Vagina (tissue), 2 donors: ENCODE results near the gene GPR26. TPM values are rescaled to one million over a fixed set of nuclear protein-coding genes. Genes with fewer than 3 reads are reported as not detected.

Source experiments
- DNase-seq, 2 donors: peaks; one replicate each; pipeline ENCODE4 v3.0.0-alpha.2; 2017; ENCODE audit errors: extremely low spot score in 2 of 2
- H3K27ac ChIP-seq: fragments of 200-600 bp; sonication (generic); one replicate; pipeline ENCODE4 v1.5.1; 2019
- H3K27me3 ChIP-seq: fragments of 200-600 bp; sonication (generic); one replicate; pipeline ENCODE4 v1.5.1; 2019
- H3K36me3 ChIP-seq, 2 donors: fragments of 200-600 bp; sonication (generic); one replicate each; pipeline ENCODE4 v1.5.1; 2017 to 2019
- H3K4me1 ChIP-seq: fragments of 200-600 bp; sonication (generic); one replicate; pipeline ENCODE4 v1.5.1; 2019
- H3K4me3 ChIP-seq, 2 donors: fragments of 200-600 bp; sonication (generic); 1 replicate in 1 of 2; 2 replicates in 1 of 2; pipeline ENCODE4 v1.5.1; 2016 to 2019
- H3K9me3 ChIP-seq: fragments of 200-600 bp; sonication (generic); one replicate; pipeline ENCODE4 v1.5.1; 2019
- POLR2A ChIP-seq, 2 donors: fragments of 450-650 bp; IDR thresholded peaks; one replicate each; pipeline ENCODE4 v1.6.1; 2017; ENCODE audit warnings: antibody characterized with exemption in 2 of 2, mild to moderate bottlenecking in 2 of 2, moderate library complexity in 2 of 2
- POLR2AphosphoS5 ChIP-seq, 2 donors: sonication (generic); formaldehyde crosslinking; IDR thresholded peaks; one replicate each; pipeline ENCODE4 v1.9.0; 2017; ENCODE audit warnings: antibody characterized with exemption in 2 of 2, mild to moderate bottlenecking in 2 of 2, low read depth in 1 of 2; ENCODE audit not compliant: insufficient read depth in 1 of 2
- intact Hi-C: fragments of 100-400 bp; cut with DNase I; formaldehyde crosslinking; loops from one replicate; pipeline ENCODE4 v1.15.1; 2023
- total RNA-seq: library from RNA; depleted of rRNA; stranded (reverse); fragments of >200 nt; gene quantifications from one replicate; pipeline ENCODE4 v1.2.3, GENCODE V29; 2016
- TF ChIP-seq, protein P1 (sequence below), 3 experiments: fragments of 450-650 bp in 2 of 3; fragments of 200-600 bp in 1 of 3; sonication (generic) in 1 of 3; IDR thresholded peaks; one replicate each; pipeline ENCODE4 v1.5.1; 2017 to 2019; ENCODE audit warnings: antibody characterized with exemption in 3 of 3, mild to moderate bottlenecking in 2 of 3, moderate library complexity in 2 of 3

Gene GPR26
- total RNA-seq, 1 donor from 2014 or later = not detected

DNA sequence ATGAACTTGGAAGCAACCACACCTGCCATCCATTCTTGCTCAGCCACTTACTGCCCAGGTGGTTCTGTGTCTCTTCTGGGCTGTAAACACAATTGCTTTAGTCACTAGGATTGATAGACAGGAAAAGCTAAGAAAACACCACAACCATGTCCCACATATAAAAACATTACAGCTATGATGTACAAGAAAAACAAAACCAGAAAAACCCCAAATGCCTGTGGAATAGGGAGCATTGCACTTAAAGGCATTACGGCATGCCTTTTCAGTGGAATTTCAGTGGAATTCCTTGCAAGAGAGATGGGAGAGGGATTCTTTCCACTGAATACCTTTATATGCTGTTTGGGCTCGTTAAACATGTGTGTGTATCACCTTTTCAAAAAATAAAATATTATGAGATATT is 44.2 kb upstream of the GPR26 start:
- TF ChIP-seq POLR2AphosphoS5 (IDR thresholded peaks at IDR 0.05; ENCODE audit: insufficient read depth in 1 of 2, low read depth in 1 of 2) (no peak), POLR2A (IDR thresholded peaks at IDR 0.05) (no peak)
- TF ChIP-seq, protein P1, sequence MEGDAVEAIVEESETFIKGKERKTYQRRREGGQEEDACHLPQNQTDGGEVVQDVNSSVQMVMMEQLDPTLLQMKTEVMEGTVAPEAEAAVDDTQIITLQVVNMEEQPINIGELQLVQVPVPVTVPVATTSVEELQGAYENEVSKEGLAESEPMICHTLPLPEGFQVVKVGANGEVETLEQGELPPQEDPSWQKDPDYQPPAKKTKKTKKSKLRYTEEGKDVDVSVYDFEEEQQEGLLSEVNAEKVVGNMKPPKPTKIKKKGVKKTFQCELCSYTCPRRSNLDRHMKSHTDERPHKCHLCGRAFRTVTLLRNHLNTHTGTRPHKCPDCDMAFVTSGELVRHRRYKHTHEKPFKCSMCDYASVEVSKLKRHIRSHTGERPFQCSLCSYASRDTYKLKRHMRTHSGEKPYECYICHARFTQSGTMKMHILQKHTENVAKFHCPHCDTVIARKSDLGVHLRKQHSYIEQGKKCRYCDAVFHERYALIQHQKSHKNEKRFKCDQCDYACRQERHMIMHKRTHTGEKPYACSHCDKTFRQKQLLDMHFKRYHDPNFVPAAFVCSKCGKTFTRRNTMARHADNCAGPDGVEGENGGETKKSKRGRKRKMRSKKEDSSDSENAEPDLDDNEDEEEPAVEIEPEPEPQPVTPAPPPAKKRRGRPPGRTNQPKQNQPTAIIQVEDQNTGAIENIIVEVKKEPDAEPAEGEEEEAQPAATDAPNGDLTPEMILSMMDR (IDR thresholded peaks at IDR 0.05) = no peak
- no peaks in the 10 kb centered on the region for H3K36me3 ChIP-seq
- intact Hi-C loops = no loop called here
- no peak overlapping the region for H3K4me3 ChIP-seq
- DNase-seq = peak in 1 of 2 donors; percentile 8
- H3K4me1 ChIP-seq = no peaks in the 10 kb centered on the region
- no peaks in the 10 kb centered on the region for H3K27me3 ChIP-seq
- H3K27ac ChIP-seq = no peak overlapping the region
- H3K9me3 ChIP-seq = no peaks in the 10 kb centered on the region

DNA sequence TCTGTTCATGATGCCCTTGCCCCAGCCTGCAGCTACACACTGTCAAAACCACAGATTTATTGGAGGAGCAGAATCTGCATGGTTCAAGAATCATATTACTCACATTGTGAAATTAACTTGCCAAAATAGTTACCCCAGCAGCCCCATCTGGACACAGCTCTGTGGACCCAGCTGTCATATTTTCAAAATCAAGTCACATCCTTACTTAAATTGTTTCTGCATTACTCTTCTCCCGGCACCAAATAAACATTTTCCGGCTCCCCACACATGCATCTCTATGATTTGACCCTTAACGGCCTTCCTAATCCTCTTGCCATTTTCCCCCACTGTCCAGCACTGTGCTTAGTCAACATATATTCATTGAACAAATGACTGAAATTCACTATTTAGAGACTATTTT is 43.8 kb upstream of the GPR26 start:
- H3K27me3 ChIP-seq = no peaks in the 10 kb centered on the region
- no peaks in the 10 kb centered on the region for H3K9me3 ChIP-seq
- intact Hi-C loops = no loop called here
- H3K27ac ChIP-seq = no peak overlapping the region
- no peaks in the 10 kb centered on the region for H3K36me3 ChIP-seq
- no peaks in the 10 kb centered on the region for H3K4me1 ChIP-seq
- peak in 1 of 2 donors; percentile 8 for DNase-seq
- TF ChIP-seq, protein P1 (IDR thresholded peaks at IDR 0.05) = no peak
- H3K4me3 ChIP-seq = no peak overlapping the region

- intact Hi-C loops = no loop called here
- H3K27me3 ChIP-seq = no peaks in the 10 kb centered on the region
- H3K4me3 ChIP-seq = no peak overlapping the region
- no peaks in the 10 kb centered on the region for H3K9me3 ChIP-seq
- H3K36me3 ChIP-seq = no peaks in the 10 kb centered on the region
- H3K27ac ChIP-seq = no peak overlapping the region
- DNase-seq = peak in 1 of 2 donors; percentile 69
- no peaks in the 10 kb centered on the region for H3K4me1 ChIP-seq
- no peak for TF ChIP-seq POLR2A (IDR thresholded peaks at IDR 0.05)
- TF ChIP-seq POLR2AphosphoS5 (IDR thresholded peaks at IDR 0.05; ENCODE audit: insufficient read depth in 1 of 2, low read depth in 1 of 2) = no peak
- TF ChIP-seq, protein P1 (IDR thresholded peaks at IDR 0.05) = no peak
Measured at GRCh38 chr10:123624086-123624485, 42.1 kb upstream of the GPR26 start.

DNA sequence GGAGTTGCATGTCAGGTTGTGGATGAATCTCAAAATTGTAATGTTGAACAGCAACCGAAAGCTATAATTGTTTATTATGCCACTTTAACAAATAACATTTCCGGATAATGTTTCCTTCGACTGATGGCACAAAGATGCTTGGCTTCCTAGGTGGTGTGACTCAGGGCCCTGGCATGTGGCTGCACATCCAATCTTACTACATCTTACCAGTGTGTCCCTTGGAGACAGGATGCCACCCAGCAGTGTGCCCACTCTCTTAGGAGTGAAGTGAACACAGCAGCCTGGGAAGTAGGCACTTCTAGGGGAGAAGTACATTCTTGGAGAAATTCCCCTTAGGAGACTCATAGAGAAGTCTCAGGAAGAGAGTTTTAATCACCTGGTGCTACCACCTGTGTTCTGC is 33.0 kb upstream of the GPR26 start:
- Histone ChIP-seq H3K36me3 (no peaks in the 10 kb centered on the region), H3K27me3 (no peaks in the 10 kb centered on the region), H3K4me3 (no peak overlapping the region), H3K9me3 (no peaks in the 10 kb centered on the region), H3K27ac (no peak overlapping the region), H3K4me1 (no peaks in the 10 kb centered on the region)
- intact Hi-C loops = no loop called here
- TF ChIP-seq POLR2A (IDR thresholded peaks at IDR 0.05) (no peak), POLR2AphosphoS5 (IDR thresholded peaks at IDR 0.05; ENCODE audit: insufficient read depth in 1 of 2, low read depth in 1 of 2) (no peak)
- TF ChIP-seq, protein P1 (IDR thresholded peaks at IDR 0.05) = no peak
- DNase-seq = peak; percentile 16 to 49

DNA sequence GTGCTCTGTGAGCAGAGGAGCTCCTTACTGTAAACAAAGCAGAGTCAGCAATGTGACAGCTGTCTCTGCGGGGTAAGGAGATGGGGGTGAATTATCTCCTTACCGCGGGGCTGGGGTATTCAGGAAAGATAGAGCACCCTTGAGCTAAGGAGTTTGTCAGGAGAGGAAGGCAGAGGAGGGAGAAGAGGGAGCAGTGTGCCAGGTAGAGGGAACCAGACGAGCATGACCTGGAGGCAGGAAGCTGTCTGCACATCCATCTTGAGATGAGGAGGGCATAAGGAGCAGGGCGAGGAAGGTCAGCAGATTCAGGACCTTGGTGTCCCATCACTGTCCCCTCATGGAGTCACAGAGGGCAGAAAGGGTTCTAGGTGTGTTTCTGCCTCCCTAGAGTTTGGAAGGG is 32.5 kb upstream of the GPR26 start:
- TF ChIP-seq POLR2AphosphoS5 (IDR thresholded peaks at IDR 0.05; ENCODE audit: insufficient read depth in 1 of 2, low read depth in 1 of 2) (no peak), POLR2A (IDR thresholded peaks at IDR 0.05) (no peak)
- TF ChIP-seq, protein P1 (IDR thresholded peaks at IDR 0.05) = no peak
- Histone ChIP-seq H3K4me3 (no peak overlapping the region), H3K4me1 (no peaks in the 10 kb centered on the region), H3K27me3 (no peaks in the 10 kb centered on the region), H3K27ac (no peak overlapping the region), H3K9me3 (no peaks in the 10 kb centered on the region), H3K36me3 (no peaks in the 10 kb centered on the region)
- intact Hi-C loops = no loop called here
- DNase-seq = peak in 1 of 2 donors; percentile 67
